Epithelial cell of prostate (primary cell): ENCODE data around the gene CRBN.

Experiments used
- DNase-seq: peaks from one replicate; pipeline ENCODE4 v3.0.0-alpha.2; 2011; ENCODE audit warnings: low read depth, low spot score
- H3K27ac ChIP-seq: fragments of 450-650 bp; 2 replicates; pipeline ENCODE4 v1.5.1; 2017; ENCODE audit warnings: mild to moderate bottlenecking

CRBN gene

GRCh38 chr3:3179407-3180094, at the start of gene CRBN:
Gene CRBN, minus strand, starts transcription at chr3:3179691. Its CDS starts 4 bp downstream, at chr3:3179687.
- no peak within 1 kb of the TSS for H3K27ac ChIP-seq
- peak; percentile 18 for DNase-seq

GRCh38 chr3:3227640-3228039, 48.1 kb upstream of the CRBN start:
- DNase-seq: no peak

GRCh38 chr3:3221528-3221927, 42.0 kb upstream of the CRBN start:
- DNase-seq: no peak
- H3K27ac ChIP-seq: no peak overlapping the region

More at GRCh38 chr3:3227640-3228039, 48.1 kb upstream of the CRBN start:
- no peak overlapping the region for H3K27ac ChIP-seq

- DNase-seq: no peak
- no peak overlapping the region for H3K27ac ChIP-seq
Observed at GRCh38 chr3:3216401-3216800, 36.9 kb upstream of the CRBN start.

GRCh38 chr3:3212781-3213440, 33.4 kb upstream of the CRBN start:
- H3K27ac ChIP-seq: no peak overlapping the region
- no peak for DNase-seq

GRCh38 chr3:3209714-3210113, 30.2 kb upstream of the CRBN start:
- no peak overlapping the region for H3K27ac ChIP-seq
- no peak for DNase-seq

- no peak overlapping the region for H3K27ac ChIP-seq
- DNase-seq: no peak
Observed at GRCh38 chr3:3209057-3209456, 29.6 kb upstream of the CRBN start.

GRCh38 chr3:3201611-3202010, 22.1 kb upstream of the CRBN start:
- DNase-seq: no peak

GRCh38 chr3:3200632-3201212, 21.2 kb upstream of the CRBN start:
- no peak overlapping the region for H3K27ac ChIP-seq
- DNase-seq: peak; percentile 24

More at GRCh38 chr3:3201611-3202010, 22.1 kb upstream of the CRBN start:
- no peak overlapping the region for H3K27ac ChIP-seq

- no peak overlapping the region for H3K27ac ChIP-seq
- no peak for DNase-seq
Observed at GRCh38 chr3:3199306-3199705, 19.8 kb upstream of the CRBN start.

- no peak for DNase-seq
- H3K27ac ChIP-seq: no peak overlapping the region
Observed at GRCh38 chr3:3196148-3196861, 16.8 kb upstream of the CRBN start.

GRCh38 chr3:3194861-3195260, 15.4 kb upstream of the CRBN start:
- DNase-seq: no peak

GRCh38 chr3:3192286-3192675, 12.8 kb upstream of the CRBN start:
- no peak overlapping the region for H3K27ac ChIP-seq
- DNase-seq: no peak

More at GRCh38 chr3:3194861-3195260, 15.4 kb upstream of the CRBN start:
- H3K27ac ChIP-seq: no peak overlapping the region

- no peak overlapping the region for H3K27ac ChIP-seq
- no peak for DNase-seq
Observed at GRCh38 chr3:3191675-3192285, 12.3 kb upstream of the CRBN start.

- H3K27ac ChIP-seq: no peak overlapping the region
- DNase-seq: no peak
Observed at GRCh38 chr3:3189961-3190360, 10.5 kb upstream of the CRBN start.

GRCh38 chr3:3189102-3189727, 9.7 kb upstream of the CRBN start:
- H3K27ac ChIP-seq: no peak overlapping the region

GRCh38 chr3:3184876-3185275, 5.4 kb upstream of the CRBN start:
- H3K27ac ChIP-seq: no peak overlapping the region
- DNase-seq: no peak

More at GRCh38 chr3:3189102-3189727, 9.7 kb upstream of the CRBN start:
- DNase-seq: no peak

GRCh38 chr3:3180456-3180855, 965 bp upstream of the CRBN start:
- H3K27ac ChIP-seq: no peak overlapping the region
- no peak for DNase-seq

GRCh38 chr3:3178498-3179328, 778 bp downstream of the CRBN start:
- no peak for DNase-seq
- H3K27ac ChIP-seq: no peak overlapping the region
